DOHH2 (cell line): Measurements from ENCODE around the gene GRIA1.

ENCODE experiments used
- CTCF ChIP-seq: fragments of 200-600 bp; sonication (generic); IDR thresholded peaks from one replicate; pipeline ENCODE4 v1.5.1; 2014; ENCODE audit warnings: antibody characterized with exemption, mild to moderate bottlenecking, low read depth, low read length; ENCODE audit not compliant: poor library complexity, severe bottlenecking
- EZH2phosphoT487 ChIP-seq: fragments of 200-600 bp; sonication (generic); IDR thresholded peaks from 2 replicates; pipeline ENCODE4 v1.6.1; 2017; ENCODE audit warnings: borderline replicate concordance, mild to moderate bottlenecking, antibody characterized with exemption, low read length, moderate library complexity, mixed read lengths

- TF ChIP-seq CTCF: no peak
- no peak for TF ChIP-seq EZH2phosphoT487
These were observed 326.4 kb downstream of the GRIA1 start for GRCh38 chr5:153816870-153817269.
